ENCODE measurements around the gene RYR2.

The RYR2 gene

DNA sequence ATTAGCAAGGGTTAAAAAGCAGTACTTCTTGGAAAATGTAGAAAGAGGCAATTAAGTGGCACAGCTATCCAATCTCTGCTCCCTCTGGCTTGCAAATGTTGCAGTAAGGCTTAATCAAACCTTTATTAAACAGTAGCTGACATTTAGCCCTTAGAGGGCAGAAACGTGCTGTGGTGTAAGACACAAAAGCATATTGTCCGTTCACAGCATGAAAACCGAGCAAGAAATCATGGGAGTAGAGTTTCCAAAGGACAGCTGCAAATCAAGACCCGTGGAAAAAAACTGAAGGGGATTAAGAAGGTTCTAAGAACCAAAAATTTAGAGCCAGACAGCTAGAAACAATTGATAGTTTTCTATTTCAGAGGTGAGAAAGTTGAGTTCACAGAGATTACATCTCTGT lies 835.6 kb downstream of the RYR2 start:
- no peaks in the 10 kb centered on the region for H3K27me3 ChIP-seq
- DNase-seq, result no peak
- no peak overlapping the region for H3K4me3 ChIP-seq (ENCODE audit: low read depth, low read length)
- H3K36me3 ChIP-seq, result no peaks in the 10 kb centered on the region
- TF ChIP-seq CTCF (IDR thresholded peaks at IDR 0.05; ENCODE audit: low read depth, low read length), result peak; percentile 16; the same call in 1 of the 2 replicates
- no peaks in the 10 kb centered on the region for H3K4me1 ChIP-seq
- H3K9me3 ChIP-seq, result no peaks in the 10 kb centered on the region

DNA sequence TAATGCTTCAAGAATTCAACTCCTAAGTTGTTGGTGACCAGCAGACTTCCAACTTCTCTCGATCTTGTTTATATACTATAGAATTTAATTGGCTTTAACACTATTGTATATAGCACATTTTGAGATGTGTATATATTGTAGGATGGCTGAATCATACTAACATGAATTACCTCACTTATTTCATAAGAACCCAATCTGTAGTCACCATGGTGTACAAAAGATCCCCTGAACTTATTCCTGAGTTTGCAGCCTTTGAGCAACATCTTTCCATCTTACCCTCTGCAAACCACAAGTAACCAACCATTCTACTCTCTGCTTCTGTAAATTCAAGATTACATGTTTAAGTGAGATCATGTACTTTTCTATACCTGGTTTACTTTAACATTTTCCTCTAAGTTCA lies 836.4 kb downstream of the RYR2 start:
- Histone ChIP-seq H3K9me3 (no peaks in the 10 kb centered on the region), H3K4me1 (no peaks in the 10 kb centered on the region), H3K36me3 (no peaks in the 10 kb centered on the region), H3K4me3 (ENCODE audit: low read depth, low read length) (no peak overlapping the region), H3K27me3 (no peaks in the 10 kb centered on the region)
- no peak for DNase-seq
- no peak for TF ChIP-seq CTCF (IDR thresholded peaks at IDR 0.05; ENCODE audit: low read depth, low read length)

- TF ChIP-seq CTCF (IDR thresholded peaks at IDR 0.05; ENCODE audit: low read depth, low read length), result no peak
- no peaks in the 10 kb centered on the region for H3K36me3 ChIP-seq
- no peaks in the 10 kb centered on the region for H3K27me3 ChIP-seq
- H3K9me3 ChIP-seq, result no peaks in the 10 kb centered on the region
- DNase-seq, result no peak
- no peaks in the 10 kb centered on the region for H3K4me1 ChIP-seq
- H3K4me3 ChIP-seq (ENCODE audit: low read depth, low read length), result no peak overlapping the region
These were observed 837.2 kb downstream of the RYR2 start for GRCh38 chr1:237879195-237879594.

All from BE2C (cell line).